T47D (cell line): ENCODE data around the gene NPAS3.

ENCODE experiments used
- DNase-seq, 2 experiments: peaks; one replicate each; pipeline versions ENCODE4 v3.0.0 to v3.0.0-alpha.2; 2011 to 2012; ENCODE audit warnings: low read depth in 1 of 2, low spot score in 1 of 2
- JUND ChIP-seq: IDR thresholded peaks from 2 replicates; pipeline ENCODE4 v1.6.1; 2012; ENCODE audit warnings: low read depth
- in situ Hi-C: cut with HindIII; loops from 2 replicates; pipeline ENCODE4 v1.10.0; 2016; ENCODE audit warnings: low sequenced_read_pairs, low pct_unique_long_range_greater_than_20kb

Gene NPAS3

GRCh38 chr14:33671556-33671955 lies 732.9 kb downstream of the NPAS3 start:
- DNase-seq: no peak
- in situ Hi-C loops: no loop called here
- no peak for TF ChIP-seq JUND

GRCh38 chr14:33674927-33675326 lies 736.2 kb downstream of the NPAS3 start:
- in situ Hi-C loops: no loop called here

GRCh38 chr14:33675415-33676130 lies 736.9 kb downstream of the NPAS3 start:
- DNase-seq: no peak
- in situ Hi-C loops: no loop called here
- TF ChIP-seq JUND: no peak

More at GRCh38 chr14:33674927-33675326, 736.2 kb downstream of the NPAS3 start:
- TF ChIP-seq JUND: no peak
- no peak for DNase-seq

GRCh38 chr14:33676135-33676566 lies 737.5 kb downstream of the NPAS3 start:
- no peak for TF ChIP-seq JUND
- in situ Hi-C loops: no loop called here
- peak; percentile 11 to 61 for DNase-seq

GRCh38 chr14:33676891-33677290 lies 738.2 kb downstream of the NPAS3 start:
- no peak for DNase-seq
- no peak for TF ChIP-seq JUND
- in situ Hi-C loops: no loop called here

- in situ Hi-C loops: no loop called here
- DNase-seq: no peak
- no peak for TF ChIP-seq JUND
These were observed 739.3 kb downstream of the NPAS3 start for GRCh38 chr14:33678005-33678404.

GRCh38 chr14:33679025-33679424 lies 740.3 kb downstream of the NPAS3 start:
- DNase-seq: no peak
- TF ChIP-seq JUND: no peak
- in situ Hi-C loops: no loop called here

GRCh38 chr14:33679461-33680225 lies 741.0 kb downstream of the NPAS3 start:
- in situ Hi-C loops: no loop called here
- DNase-seq: no peak
- TF ChIP-seq JUND: no peak

- no peak for DNase-seq
- no peak for TF ChIP-seq JUND
- in situ Hi-C loops: no loop called here
These were observed 742.2 kb downstream of the NPAS3 start for GRCh38 chr14:33680873-33681272.

GRCh38 chr14:33682760-33683159 lies 744.1 kb downstream of the NPAS3 start:
- no peak for TF ChIP-seq JUND
- in situ Hi-C loops: no loop called here
- no peak for DNase-seq

- no peak for TF ChIP-seq JUND
- in situ Hi-C loops: no loop called here
- no peak for DNase-seq
These were observed 746.3 kb downstream of the NPAS3 start for GRCh38 chr14:33685026-33685425.

GRCh38 chr14:33685698-33686097 lies 747.0 kb downstream of the NPAS3 start:
- in situ Hi-C loops: no loop called here
- no peak for TF ChIP-seq JUND
- DNase-seq: no peak

GRCh38 chr14:33686218-33686617 lies 747.5 kb downstream of the NPAS3 start:
- in situ Hi-C loops: no loop called here
- TF ChIP-seq JUND: no peak
- DNase-seq: no peak
